ENCODE results near the gene TICRR.

DNA sequence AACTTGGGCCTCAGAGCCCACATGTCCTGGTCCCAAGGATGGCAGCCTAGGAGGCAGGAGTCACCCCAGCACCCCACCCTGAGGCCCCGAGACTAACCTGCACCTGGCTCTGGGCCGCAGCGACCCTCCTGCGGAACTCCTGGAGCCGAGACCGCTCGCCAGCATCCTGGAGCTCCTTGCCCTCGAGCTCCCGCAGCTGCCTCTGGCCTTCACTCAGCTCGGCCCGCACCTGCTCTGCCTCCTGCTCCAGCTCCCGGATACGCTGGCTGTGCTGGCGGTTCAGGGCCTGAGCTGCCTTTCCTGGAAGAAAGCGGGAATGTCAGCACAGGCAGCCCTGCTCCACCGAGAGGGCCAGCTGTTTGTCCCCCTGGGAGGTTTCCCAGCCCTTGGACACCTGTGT lies 66.8 kb downstream of the TICRR start:
- TF ChIP-seq CEBPB (IDR thresholded peaks at IDR 0.05), result no peak
- no peak for TF ChIP-seq EP300 (IDR thresholded peaks at IDR 0.05; ENCODE audit: borderline replicate concordance)
- no peak for TF ChIP-seq TCF12 (IDR thresholded peaks at IDR 0.05; ENCODE audit: low read depth)
- TF ChIP-seq, protein P1, sequence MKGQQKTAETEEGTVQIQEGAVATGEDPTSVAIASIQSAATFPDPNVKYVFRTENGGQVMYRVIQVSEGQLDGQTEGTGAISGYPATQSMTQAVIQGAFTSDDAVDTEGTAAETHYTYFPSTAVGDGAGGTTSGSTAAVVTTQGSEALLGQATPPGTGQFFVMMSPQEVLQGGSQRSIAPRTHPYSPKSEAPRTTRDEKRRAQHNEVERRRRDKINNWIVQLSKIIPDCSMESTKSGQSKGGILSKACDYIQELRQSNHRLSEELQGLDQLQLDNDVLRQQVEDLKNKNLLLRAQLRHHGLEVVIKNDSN (IDR thresholded peaks at IDR 0.05), result no peak
- TF ChIP-seq, protein P2, sequence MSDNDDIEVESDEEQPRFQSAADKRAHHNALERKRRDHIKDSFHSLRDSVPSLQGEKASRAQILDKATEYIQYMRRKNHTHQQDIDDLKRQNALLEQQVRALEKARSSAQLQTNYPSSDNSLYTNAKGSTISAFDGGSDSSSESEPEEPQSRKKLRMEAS (IDR thresholded peaks at IDR 0.05), result no peak
- no peak for TF ChIP-seq TAF1 (IDR thresholded peaks at IDR 0.05; ENCODE audit: low read depth)
- TF ChIP-seq, protein P3, sequence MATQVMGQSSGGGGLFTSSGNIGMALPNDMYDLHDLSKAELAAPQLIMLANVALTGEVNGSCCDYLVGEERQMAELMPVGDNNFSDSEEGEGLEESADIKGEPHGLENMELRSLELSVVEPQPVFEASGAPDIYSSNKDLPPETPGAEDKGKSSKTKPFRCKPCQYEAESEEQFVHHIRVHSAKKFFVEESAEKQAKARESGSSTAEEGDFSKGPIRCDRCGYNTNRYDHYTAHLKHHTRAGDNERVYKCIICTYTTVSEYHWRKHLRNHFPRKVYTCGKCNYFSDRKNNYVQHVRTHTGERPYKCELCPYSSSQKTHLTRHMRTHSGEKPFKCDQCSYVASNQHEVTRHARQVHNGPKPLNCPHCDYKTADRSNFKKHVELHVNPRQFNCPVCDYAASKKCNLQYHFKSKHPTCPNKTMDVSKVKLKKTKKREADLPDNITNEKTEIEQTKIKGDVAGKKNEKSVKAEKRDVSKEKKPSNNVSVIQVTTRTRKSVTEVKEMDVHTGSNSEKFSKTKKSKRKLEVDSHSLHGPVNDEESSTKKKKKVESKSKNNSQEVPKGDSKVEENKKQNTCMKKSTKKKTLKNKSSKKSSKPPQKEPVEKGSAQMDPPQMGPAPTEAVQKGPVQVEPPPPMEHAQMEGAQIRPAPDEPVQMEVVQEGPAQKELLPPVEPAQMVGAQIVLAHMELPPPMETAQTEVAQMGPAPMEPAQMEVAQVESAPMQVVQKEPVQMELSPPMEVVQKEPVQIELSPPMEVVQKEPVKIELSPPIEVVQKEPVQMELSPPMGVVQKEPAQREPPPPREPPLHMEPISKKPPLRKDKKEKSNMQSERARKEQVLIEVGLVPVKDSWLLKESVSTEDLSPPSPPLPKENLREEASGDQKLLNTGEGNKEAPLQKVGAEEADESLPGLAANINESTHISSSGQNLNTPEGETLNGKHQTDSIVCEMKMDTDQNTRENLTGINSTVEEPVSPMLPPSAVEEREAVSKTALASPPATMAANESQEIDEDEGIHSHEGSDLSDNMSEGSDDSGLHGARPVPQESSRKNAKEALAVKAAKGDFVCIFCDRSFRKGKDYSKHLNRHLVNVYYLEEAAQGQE (IDR thresholded peaks at IDR 0.05; ENCODE audit: low read depth), result no peak
- TF ChIP-seq RAD21 (IDR thresholded peaks at IDR 0.05; ENCODE audit: low read depth), result no peak
- TF ChIP-seq EGR1 (IDR thresholded peaks at IDR 0.05), result no peak
- no peak for TF ChIP-seq YY1 (IDR thresholded peaks at IDR 0.05; ENCODE audit: low read depth)
- no peak for TF ChIP-seq CREB1 (IDR thresholded peaks at IDR 0.05; ENCODE audit: low read depth)
- no peak for TF ChIP-seq FOXM1 (IDR thresholded peaks at IDR 0.05; ENCODE audit: borderline replicate concordance, low read depth)
- TF ChIP-seq TEAD4 (IDR thresholded peaks at IDR 0.05), result no peak
- no peak for TF ChIP-seq NFIC (IDR thresholded peaks at IDR 0.05)
